HG03378 (cell line): ENCODE measurements around the gene STAT5B.

Source experiments
- ATAC-seq: cut with Tn5 transposase; IDR thresholded peaks from one replicate; pipeline ENCODE4 v1.9.1; 2021; ENCODE audit warnings: mild to moderate bottlenecking, moderate library complexity; ENCODE audit not compliant: unreplicated experiment

STAT5B gene

GRCh38 chr17:42153919-42154742 lies 122.1 kb downstream of the STAT5B start:
- no peak for ATAC-seq
